LoVo (cell line): ENCODE data around the gene GREB1.
"Not testable (repeated sequence)": the region's sequence is repeated elsewhere in the genome, so short reads cannot be mapped to it uniquely, and the experiment has no call there.

Experiments
- DNase-seq: peaks from one replicate; pipeline ENCODE4 v3.0.0-alpha.2; 2016; ENCODE audit warnings: low spot score

GREB1 gene

GRCh38 chr2:11635141-11635540 lies 101.3 kb downstream of the GREB1 start:
- no peak for DNase-seq

DNA sequence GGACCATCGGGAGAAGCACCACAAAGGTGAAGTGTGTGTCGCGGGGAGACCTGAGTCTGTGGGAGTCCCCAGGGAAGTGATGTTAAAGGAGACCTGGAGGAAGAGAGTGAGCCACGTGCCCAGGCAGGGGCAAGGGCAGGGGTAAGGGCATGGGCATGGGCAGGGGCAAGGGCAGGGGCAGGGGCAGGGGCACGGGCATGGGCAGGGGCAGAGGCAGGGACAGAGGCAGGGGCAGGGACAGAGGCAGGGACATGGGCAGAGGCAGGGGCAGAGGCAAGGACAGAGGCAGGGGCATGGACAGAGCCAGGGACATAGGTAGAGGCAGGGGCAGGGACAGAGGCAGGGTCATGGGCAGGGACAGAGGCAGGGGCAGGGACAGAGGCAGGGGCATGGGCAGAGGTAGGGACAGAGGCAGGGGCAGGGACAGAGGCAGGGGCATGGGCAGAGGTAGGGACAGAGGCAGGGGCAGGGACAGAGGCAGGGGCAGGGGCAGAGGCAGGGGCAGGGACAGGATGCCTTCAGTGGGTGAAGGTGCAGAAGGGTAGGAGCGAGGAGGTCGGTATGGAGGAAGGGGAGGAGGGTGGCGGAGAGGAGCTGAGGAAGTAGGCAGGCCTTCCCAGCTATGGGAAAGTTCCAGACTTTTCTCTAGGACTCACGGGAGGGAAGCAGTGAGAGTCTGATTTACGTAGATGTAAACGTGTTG lies 102.9 kb downstream of the GREB1 start:
- no peak for DNase-seq

DNA sequence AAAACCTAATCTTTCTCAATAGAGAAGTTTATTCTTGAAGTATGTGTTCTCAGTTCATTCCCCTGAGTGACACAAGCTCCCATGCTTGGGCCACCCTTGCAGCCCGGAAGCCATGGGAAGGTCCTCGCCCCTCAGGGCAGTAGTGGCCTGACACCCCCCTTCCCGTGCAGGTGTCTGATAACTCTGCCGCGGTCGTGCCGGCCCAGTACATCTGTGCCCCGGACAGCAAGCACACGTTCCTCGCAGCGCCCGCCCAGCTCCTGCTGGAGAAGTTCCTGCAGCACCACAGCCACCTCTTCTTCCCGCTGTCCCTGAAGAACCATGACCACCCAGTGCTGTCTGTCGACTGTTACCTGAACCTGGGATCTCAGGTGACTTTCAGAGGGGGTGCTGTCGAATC lies 103.7 kb downstream of the GREB1 start:
- DNase-seq: no peak

GRCh38 chr2:11639503-11639902 lies 105.7 kb downstream of the GREB1 start:
- no peak for DNase-seq

GRCh38 chr2:11640132-11640531 lies 106.3 kb downstream of the GREB1 start:
- DNase-seq: no peak

- no peak for DNase-seq
Measured at GRCh38 chr2:11642972-11643371, 109.1 kb downstream of the GREB1 start.

- no peak for DNase-seq
Measured at GRCh38 chr2:11644293-11644692, 110.4 kb downstream of the GREB1 start.

DNA sequence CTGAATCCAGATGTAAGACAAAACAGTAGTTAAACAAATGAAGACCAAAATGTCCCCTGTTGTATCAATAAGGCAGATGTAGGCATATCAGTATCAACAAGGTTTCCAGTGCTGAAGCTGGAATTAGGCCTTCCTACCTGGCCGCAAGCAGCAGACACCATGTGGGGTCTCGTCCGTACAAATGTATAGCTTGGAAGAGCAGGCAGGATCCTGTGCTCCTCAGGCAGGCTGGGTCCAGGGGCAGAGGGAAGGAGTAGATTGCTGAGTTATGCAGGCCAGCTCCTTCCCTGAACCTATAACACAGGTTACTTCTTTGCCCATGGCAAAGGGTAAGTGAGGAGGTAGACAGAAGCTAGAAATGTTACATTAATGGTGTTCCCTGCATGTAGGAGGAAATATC lies 112.7 kb downstream of the GREB1 start:
- no peak for DNase-seq

DNA sequence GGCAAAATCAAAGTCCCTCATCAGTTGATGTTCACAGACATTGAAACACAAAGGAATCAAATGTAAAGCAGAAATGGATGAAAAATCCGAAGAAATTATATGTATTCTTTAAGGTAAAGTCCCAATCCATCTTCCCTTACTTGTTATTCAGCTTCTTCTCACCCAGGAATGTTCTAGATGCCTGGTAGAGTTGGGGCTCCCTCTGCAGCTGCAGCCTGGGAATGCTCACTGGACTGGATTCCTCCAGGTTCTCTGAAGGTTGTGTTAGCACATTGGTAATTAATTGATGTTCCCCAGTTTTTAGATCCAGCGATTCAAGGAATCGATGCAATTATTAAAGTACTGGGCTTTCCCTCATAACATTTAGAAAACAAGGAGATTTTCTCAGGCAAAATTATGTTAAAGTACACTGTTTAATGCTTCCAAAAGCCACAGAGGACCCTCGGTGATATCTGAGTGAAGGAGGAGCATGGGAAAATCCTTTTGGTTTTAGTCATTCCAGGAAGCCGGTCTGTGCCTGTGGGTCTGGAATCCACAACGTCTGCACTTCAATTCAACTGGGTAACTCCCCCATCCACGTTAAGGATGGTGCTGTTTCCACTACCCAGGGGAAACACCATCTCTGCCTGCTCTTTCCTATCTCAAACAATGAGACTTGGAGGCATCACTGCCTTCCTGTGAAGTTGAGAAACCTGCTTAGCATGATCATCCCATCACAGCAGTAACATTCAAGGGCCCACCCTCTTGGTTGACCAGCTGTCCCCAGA lies 114.2 kb downstream of the GREB1 start:
- no peak for DNase-seq

GRCh38 chr2:11649093-11649492 lies 115.2 kb downstream of the GREB1 start:
- no peak for DNase-seq

GRCh38 chr2:11651856-11652548 lies 118.2 kb downstream of the GREB1 start:
- no peak for DNase-seq

DNA sequence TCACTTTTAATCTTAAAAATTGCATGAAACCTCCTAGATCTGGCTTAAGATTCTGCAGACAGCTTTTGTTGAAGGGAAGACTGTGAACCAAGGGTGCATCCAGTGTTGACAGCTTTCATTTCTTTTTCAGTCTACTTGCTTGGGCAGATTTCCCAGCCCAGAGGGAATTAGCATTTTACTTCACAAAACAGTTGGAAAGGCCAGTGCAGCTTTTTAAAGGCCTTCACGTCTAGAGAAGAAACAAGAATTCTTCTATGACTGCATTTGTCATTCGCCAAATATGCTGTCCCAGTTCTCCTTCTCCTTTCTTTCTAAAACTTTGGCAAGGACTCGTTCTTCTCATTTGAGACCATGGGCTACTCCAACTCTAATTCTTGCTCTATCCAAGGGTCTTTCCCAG lies 118.7 kb downstream of the GREB1 start:
- no peak for DNase-seq

GRCh38 chr2:11655495-11655894 lies 121.7 kb downstream of the GREB1 start:
- DNase-seq: no peak

GRCh38 chr2:11656252-11656651 lies 122.4 kb downstream of the GREB1 start:
- no peak for DNase-seq

- no peak for DNase-seq
Measured at GRCh38 chr2:11656671-11657101, 122.8 kb downstream of the GREB1 start.

DNA sequence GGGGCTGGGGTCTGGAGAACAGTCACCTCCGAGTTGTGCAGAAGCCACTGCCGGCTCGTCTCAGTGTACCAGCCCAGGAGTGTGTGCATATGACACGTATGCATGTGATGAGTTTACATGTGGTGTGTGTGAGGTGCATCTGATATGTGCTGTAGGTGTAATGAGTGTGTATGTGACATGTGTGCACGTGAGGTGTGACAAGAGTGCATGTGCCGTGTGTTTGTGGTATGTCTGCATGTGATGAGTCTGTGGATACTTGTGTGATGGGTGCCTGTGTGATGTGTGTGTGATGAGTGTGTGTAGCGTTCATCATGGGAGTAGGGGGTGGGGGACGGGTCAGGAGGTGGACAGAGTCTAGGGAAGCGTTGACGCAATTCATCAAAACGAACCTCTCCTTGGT lies 123.3 kb downstream of the GREB1 start:
- DNase-seq: no peak

- DNase-seq: no peak
Measured at GRCh38 chr2:11657646-11658045, 123.8 kb downstream of the GREB1 start.

GRCh38 chr2:11658208-11659114 lies 124.6 kb downstream of the GREB1 start:
- no peak for DNase-seq

GRCh38 chr2:11659115-11659475 lies 125.2 kb downstream of the GREB1 start:
- DNase-seq: no peak

DNA sequence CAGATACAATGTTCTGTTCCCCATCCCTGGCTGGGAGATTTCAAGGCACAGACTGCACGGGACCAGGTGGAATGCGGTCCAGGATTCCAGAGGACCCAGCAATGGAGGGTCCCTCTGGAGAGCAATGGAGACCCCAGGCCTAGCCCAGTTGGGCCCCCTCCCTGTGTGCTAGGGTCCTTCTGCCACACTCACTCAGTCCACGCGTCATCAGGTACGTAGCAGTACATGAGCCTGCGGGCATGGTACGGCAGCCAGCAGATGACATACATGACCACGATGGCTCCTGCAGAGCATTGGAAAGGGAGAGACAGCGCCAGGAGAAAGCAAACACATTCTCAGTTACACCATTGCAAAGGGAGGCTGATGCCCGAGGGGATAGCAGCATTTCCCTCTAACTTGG lies 126.0 kb downstream of the GREB1 start:
- DNase-seq: no peak

- not testable (repeated sequence) for DNase-seq
Measured at GRCh38 chr2:11660396-11660795, 126.6 kb downstream of the GREB1 start.

- no peak for DNase-seq
Measured at GRCh38 chr2:11661891-11662435, 128.1 kb downstream of the GREB1 start.
